H1 (cell line): ENCODE results near the gene VPS51. TPM values are rescaled to one million over a fixed set of nuclear protein-coding genes. Genes with fewer than 3 reads are reported as not detected.

Experiments used
- CTCF ChIA-PET: fragments of 300-600 bp; sonication (Branson Sonifier 250); formaldehyde crosslinking; loops from one replicate; lab custom pipeline; 2021; ENCODE audit not compliant: partially characterized antibody; lab: Charles Lee
- POLR2A ChIA-PET: fragments of 300-600 bp; sonication (Branson Sonifier 250); formaldehyde crosslinking; loops from one replicate; lab custom pipeline; 2021; ENCODE audit warnings: inconsistent platforms; ENCODE audit not compliant: partially characterized antibody; lab: Charles Lee
- DNase-seq, 2 experiments: peaks; one replicate each; pipeline versions ENCODE4 v3.0.0 to v3.0.0-alpha.2; 2010 to 2022; ENCODE audit warnings: low spot score in 2 of 2, low read depth in 1 of 2, mixed read lengths in 1 of 2
- FAIRE-seq: peaks from 2 replicates; lab custom pipeline; 2011; peaks lifted over from hg19 to GRCh38; lab: Jason Lieb, UNC
- H2AFZ ChIP-seq: 2 replicates; pipeline ENCODE4 v1.8.1; 2012; ENCODE audit warnings: low read length, inconsistent platforms
- H2AK5ac ChIP-seq: 2 replicates; pipeline ENCODE4 v1.6.1; 2013; ENCODE audit warnings: low read depth, low read length
- H2BK120ac ChIP-seq: replicated peaks from 2 replicates; pipeline ENCODE3; 2013; ENCODE audit warnings: low read depth, low read length, inconsistent platforms
- H2BK12ac ChIP-seq: 2 replicates; pipeline ENCODE4 v1.6.1; 2013; ENCODE audit warnings: low read depth, low read length
- H2BK15ac ChIP-seq: 2 replicates; pipeline ENCODE4 v1.6.1; 2013; ENCODE audit warnings: low read length
- H2BK20ac ChIP-seq: 2 replicates; pipeline ENCODE4 v1.6.1; 2013; ENCODE audit warnings: low read length
- H2BK5ac ChIP-seq: 2 replicates; pipeline ENCODE4 v1.6.1; 2013; ENCODE audit warnings: low read depth, low read length
- H3K14ac ChIP-seq: 2 replicates; pipeline ENCODE4 v1.6.1; 2013; ENCODE audit warnings: inconsistent platforms; ENCODE audit not compliant: insufficient read length
- H3K18ac ChIP-seq: 2 replicates; pipeline ENCODE4 v1.6.1; 2013; ENCODE audit warnings: low read length; ENCODE audit errors: extremely low read depth
- H3K23ac ChIP-seq: 2 replicates; pipeline ENCODE4 v1.6.1; 2013; ENCODE audit warnings: inconsistent platforms; ENCODE audit not compliant: insufficient read length
- H3K23me2 ChIP-seq: 2 replicates; pipeline ENCODE4 v1.6.1; 2013; ENCODE audit warnings: low read depth, low read length
- H3K27ac ChIP-seq: 2 replicates; pipeline ENCODE4 v1.6.1; 2011; ENCODE audit warnings: low read depth, low read length, inconsistent platforms
- H3K27me3 ChIP-seq, 4 experiments: replicated peaks in 1 of 4; 1 replicate in 1 of 4; 2 replicates in 3 of 4; pipeline versions ENCODE4 v1.6.1 to v1.8.1; 2011 to 2013; ENCODE audit warnings: low read length in 3 of 4, mild to moderate bottlenecking in 3 of 4, inconsistent platforms in 2 of 4, mixed read lengths in 2 of 4, moderate library complexity in 1 of 4; ENCODE audit not compliant: control insufficient read depth in 3 of 4, insufficient read depth in 3 of 4; ENCODE audit errors: extremely low read depth in 1 of 4
- H3K36me3 ChIP-seq, 4 experiments: 2 replicates each; pipeline versions ENCODE4 v1.6.1 to v1.8.1; 2011 to 2013; ENCODE audit warnings: mild to moderate bottlenecking in 4 of 4, low read length in 3 of 4, moderate library complexity in 2 of 4, control low read depth in 1 of 4, inconsistent platforms in 1 of 4; ENCODE audit not compliant: insufficient read depth in 4 of 4, control insufficient read depth in 2 of 4
- H3K4ac ChIP-seq: replicated peaks from 2 replicates; pipeline ENCODE3; 2013; ENCODE audit warnings: low read length, low read depth, mixed read lengths, inconsistent platforms; ENCODE audit not compliant: insufficient read length
- H3K4me1 ChIP-seq, 4 experiments: replicated peaks in 1 of 4; 1 replicate in 1 of 4; 2 replicates in 3 of 4; pipeline versions ENCODE4 v1.6.1 to v1.8.1; 2011 to 2013; ENCODE audit warnings: low read length in 3 of 4, inconsistent platforms in 2 of 4, mixed read lengths in 1 of 4; ENCODE audit not compliant: insufficient read depth in 4 of 4, control insufficient read depth in 3 of 4
- H3K4me2 ChIP-seq, 2 experiments: 2 replicates each; pipeline versions ENCODE4 v1.6.1 to v1.8.1; 2011 to 2013; ENCODE audit warnings: low read depth in 2 of 2, low read length in 2 of 2, control low read depth in 1 of 2, inconsistent platforms in 1 of 2, mild to moderate bottlenecking in 1 of 2; ENCODE audit not compliant: insufficient read depth in 1 of 2
- H3K4me3 ChIP-seq, 4 experiments: fragments of 200-600, 300-600 bp in 1 of 4; sonication (generic), shearing (Covaris generic), sonication (Bioruptor Twin) in 1 of 4; 2 replicates each; pipeline versions ENCODE4 v1.5.1 to v1.8.1; 2011 to 2016; ENCODE audit warnings: low read length in 4 of 4, low read depth in 3 of 4, control low read depth in 2 of 4, inconsistent platforms in 2 of 4, mild to moderate bottlenecking in 2 of 4, mixed read lengths in 1 of 4, moderate library complexity in 1 of 4; ENCODE audit not compliant: insufficient read depth in 2 of 4; ENCODE audit errors: extremely low read depth in 1 of 4
- H3K56ac ChIP-seq: replicated peaks from 2 replicates; pipeline ENCODE3; 2013; ENCODE audit warnings: low read depth, mild to moderate bottlenecking, mixed read lengths, low read length, inconsistent platforms; ENCODE audit not compliant: insufficient read length
- H3K79me1 ChIP-seq: 2 replicates; pipeline ENCODE4 v1.6.1; 2013; ENCODE audit warnings: low read depth, low read length, control low read depth
- H3K79me2 ChIP-seq, 2 experiments: 2 replicates each; pipeline versions ENCODE4 v1.6.1 to v1.8.1; 2012 to 2013; ENCODE audit warnings: low read length in 2 of 2, mild to moderate bottlenecking in 2 of 2, inconsistent platforms in 1 of 2; ENCODE audit not compliant: insufficient read depth in 2 of 2, control insufficient read depth in 1 of 2
- H3K9ac ChIP-seq, 4 experiments: replicated peaks in 1 of 4; 1 replicate in 1 of 4; 2 replicates in 3 of 4; pipeline versions ENCODE4 v1.6.1 to v1.8.1; 2011 to 2013; ENCODE audit warnings: low read depth in 3 of 4, low read length in 3 of 4, control low read depth in 2 of 4, mild to moderate bottlenecking in 2 of 4, moderate library complexity in 2 of 4, inconsistent platforms in 1 of 4; ENCODE audit errors: extremely low read depth in 1 of 4
- H3K9me3 ChIP-seq, 2 experiments: 2 replicates each; pipeline versions ENCODE4 v1.6.1 to v1.8.1; 2012 to 2013; ENCODE audit warnings: mild to moderate bottlenecking in 2 of 2, moderate library complexity in 2 of 2, control low read depth in 1 of 2, inconsistent platforms in 1 of 2, low read depth in 1 of 2, low read length in 1 of 2, mixed read lengths in 1 of 2; ENCODE audit not compliant: insufficient read depth in 2 of 2
- H4K20me1 ChIP-seq, 2 experiments: replicated peaks in 1 of 2; 2 replicates each; pipeline versions ENCODE3 to v1.8.1; 2011 to 2013; ENCODE audit warnings: inconsistent platforms in 2 of 2, low read length in 2 of 2, mild to moderate bottlenecking in 1 of 2; ENCODE audit not compliant: insufficient read depth in 2 of 2, control insufficient read depth in 1 of 2
- H4K5ac ChIP-seq: 2 replicates; pipeline ENCODE4 v1.6.1; 2013; ENCODE audit warnings: low read length, low read depth, mixed read lengths, inconsistent platforms; ENCODE audit not compliant: insufficient read length
- H4K8ac ChIP-seq: 2 replicates; pipeline ENCODE4 v1.8.0; 2013; ENCODE audit warnings: mild to moderate bottlenecking, moderate library complexity, low read length, inconsistent platforms; ENCODE audit not compliant: insufficient read depth; ENCODE audit errors: extremely low read depth
- H4K91ac ChIP-seq: replicated peaks from 2 replicates; pipeline ENCODE3; 2013; ENCODE audit warnings: low read length, mixed read lengths, inconsistent platforms; ENCODE audit not compliant: insufficient read length
- CHD2 ChIP-seq: IDR thresholded peaks from 2 replicates; pipeline ENCODE4 v1.6.1; 2012; ENCODE audit warnings: low read length, improper control_type of control experiment
- EGR1 ChIP-seq: IDR thresholded peaks from 2 replicates; pipeline ENCODE4 v1.6.1; 2011; ENCODE audit warnings: low read depth, low read length, borderline replicate concordance
- WGBS, 2 experiments: shearing (Covaris generic) in 1 of 2; methylation state at CpG; one replicate each; pipeline versions ENCODE4 v1.1.6 to v1.1.7; 2013 to 2015; ENCODE audit warnings: low lambda C conversion rate in 2 of 2, mixed read lengths in 2 of 2, inconsistent platforms in 1 of 2, low coverage in 1 of 2, missing lambda C conversion rate in 1 of 2; ENCODE audit not compliant: insufficient replicate concordance in 2 of 2, insufficient coverage in 1 of 2, insufficient read length in 1 of 2; ENCODE audit errors: extremely low coverage in 1 of 2, missing lambda C conversion rate in 1 of 2; 5-methylcytosine and 5-hydroxymethylcytosine counted together
- polyA plus RNA-seq, 7 experiments: library from polyadenylated mRNA; depleted of rRNA in 3 of 7; stranded (reverse) in 5 of 7; unstranded in 2 of 7; fragments of >200 nt in 5 of 7; fragments of 200-250 nt in 2 of 7; gene quantifications; 1 replicate in 5 of 7; 2 replicates in 1 of 7; 4 replicates in 1 of 7; pipeline versions ENCODE4 v1.2.1 to v1.2.3, GENCODE V29; 2011 to 2013; ENCODE audit warnings: missing spikeins in 2 of 7, mixed read lengths in 2 of 7
- total RNA-seq: library from RNA; stranded (reverse); fragmentation: NEBNext Ultra II Directional; extraction: Animal tissue kit (Norgen Biotek cat#: 25700); gene quantifications from 2 replicates; pipeline ENCODE4 v1.2.1, GENCODE V29; 2021

VPS51 gene
- total and polyA plus RNA-seq, 2 of the 8 experiments (the other 6 are each of a cell fraction or from before 2014, with no cell fraction given): 97.4 to 142 TPM

DNA sequence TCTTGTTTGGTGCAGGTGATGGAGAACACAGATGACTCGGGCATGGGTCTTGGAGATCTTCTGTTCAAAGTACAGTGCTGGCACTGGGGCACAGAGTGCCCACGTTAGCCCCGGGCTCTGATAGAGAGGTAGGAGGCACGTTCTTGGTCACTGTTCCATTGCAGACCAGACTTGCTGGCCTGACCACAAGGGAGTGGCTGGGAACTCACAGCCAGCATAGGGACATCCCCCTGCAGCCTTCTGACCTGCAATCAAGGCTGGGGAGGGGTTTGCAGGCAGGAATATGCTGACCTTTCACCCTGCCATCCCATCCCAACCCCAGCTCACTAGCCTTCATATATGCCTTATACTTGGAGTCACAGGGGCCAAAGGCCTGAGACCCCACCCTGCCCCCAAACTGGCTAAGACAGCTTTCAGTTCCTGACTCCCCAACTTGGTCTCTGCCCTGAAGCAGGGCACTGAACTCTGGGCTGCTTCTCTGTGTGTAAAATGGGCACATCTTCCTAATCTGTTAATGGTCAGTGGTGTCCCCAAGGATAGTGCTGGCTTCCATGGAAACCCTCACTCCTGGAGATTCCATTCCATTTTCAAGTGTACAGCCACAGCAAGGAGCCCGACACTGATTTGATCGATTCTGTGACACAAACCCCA, 30.7 kb downstream of the VPS51 start:
- ChIA-PET POLR2A (interaction anchor here (0.6 to 15.8 kb wide), 10 partner anchors 10 to 243 kb away, joined by 3 to 305 read pairs (median 4); partner anchors contain the start of genes FAU, MRPL49, SPDYC and SYVN1), CTCF (interaction anchor here (0.7 to 9.5 kb wide), 5 partner anchors 8 to 202 kb away, joined by 3 to 71 read pairs (median 3); partner anchors contain the start of genes CAPN1 and TM7SF2)
- Histone ChIP-seq H3K79me2 (peaks cover 0 to 18% of the 10 kb centered on the region in 2 experiments; a peak in 3 of 4 replicates), H3K56ac (no peak overlapping the region), H3K4me3 (no peak overlapping the region), H3K9me3 (no peaks in the 10 kb centered on the region), H2BK20ac (no peak overlapping the region), H3K79me1 (peaks cover 6% of the 10 kb centered on the region), H3K14ac (no peak overlapping the region), H2BK5ac (no peak overlapping the region), H2AFZ (no peak overlapping the region), H3K36me3 (peaks cover 19 to 60% (median 52%) of the 10 kb centered on the region in 4 experiments), H4K91ac (no peak overlapping the region), H3K18ac (no peak overlapping the region), H3K9ac (no peak overlapping the region), H2BK12ac (no peak overlapping the region), H3K27ac (no peak overlapping the region), H4K8ac (no peak overlapping the region), H4K5ac (no peak overlapping the region), H2BK120ac (no peak overlapping the region), H4K20me1 (peaks cover 0 to 12% of the 10 kb centered on the region in 2 experiments), H2AK5ac (no peak overlapping the region), H3K4ac (no peak overlapping the region), H3K4me2 (no peak overlapping the region), H3K4me1 (no peaks in the 10 kb centered on the region), H3K27me3 (no peaks in the 10 kb centered on the region), H3K23ac (no peak overlapping the region), H2BK15ac (no peak overlapping the region), H3K23me2 (no peaks in the 10 kb centered on the region; the same call in 1 of the 2 replicates)
- DNase-seq (no peak), FAIRE-seq (no peak)
- WGBS, 2 experiments: 90% methylated on average over 5 of the region's 6 CpGs; no CpG with 5 or more reads in 1 of the 2 experiments
- TF ChIP-seq CHD2 (no peak), EGR1 (no peak)
